Stimulated activated CD8-positive, alpha-beta memory T cell treated with anti-CD3 and anti-CD28 coated beads, Interleukin-12 subunit alpha, Interleukin-12 subunit beta, amount 100 ng/mL, for 1 hour (primary cell): ENCODE results near the gene TGFBR3L.
A peak's percentile ranks its signal among the peaks of the same experiment; 100 is the strongest.
"Not testable (repeated sequence)": the region's sequence is repeated elsewhere in the genome, so short reads cannot be mapped to it uniquely, and the experiment has no call there.

Experiments
- DNase-seq: peaks from one replicate; pipeline ENCODE4 v3.0.0-alpha.2; 2020; ENCODE audit warnings: low read depth

The TGFBR3L gene

DNA sequence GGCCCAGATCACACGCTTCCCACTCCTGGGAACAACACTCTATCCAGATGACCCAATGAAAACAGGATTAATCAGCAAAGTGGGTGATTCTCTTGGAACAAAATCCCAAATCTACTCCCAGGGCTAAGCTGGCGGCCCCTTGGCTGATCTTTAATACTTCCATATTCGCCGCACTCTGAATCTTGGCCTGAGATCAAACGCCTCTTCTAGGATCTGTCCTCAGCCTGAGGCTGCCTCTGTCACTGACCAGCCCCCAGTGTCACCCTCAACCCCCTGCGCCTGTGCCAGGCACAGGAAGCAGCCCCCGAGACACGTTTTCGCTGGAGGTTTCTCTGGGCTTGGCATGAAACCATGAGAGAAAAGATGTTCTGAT is 13.7 kb downstream of the TGFBR3L start:
- no peak for DNase-seq

DNA sequence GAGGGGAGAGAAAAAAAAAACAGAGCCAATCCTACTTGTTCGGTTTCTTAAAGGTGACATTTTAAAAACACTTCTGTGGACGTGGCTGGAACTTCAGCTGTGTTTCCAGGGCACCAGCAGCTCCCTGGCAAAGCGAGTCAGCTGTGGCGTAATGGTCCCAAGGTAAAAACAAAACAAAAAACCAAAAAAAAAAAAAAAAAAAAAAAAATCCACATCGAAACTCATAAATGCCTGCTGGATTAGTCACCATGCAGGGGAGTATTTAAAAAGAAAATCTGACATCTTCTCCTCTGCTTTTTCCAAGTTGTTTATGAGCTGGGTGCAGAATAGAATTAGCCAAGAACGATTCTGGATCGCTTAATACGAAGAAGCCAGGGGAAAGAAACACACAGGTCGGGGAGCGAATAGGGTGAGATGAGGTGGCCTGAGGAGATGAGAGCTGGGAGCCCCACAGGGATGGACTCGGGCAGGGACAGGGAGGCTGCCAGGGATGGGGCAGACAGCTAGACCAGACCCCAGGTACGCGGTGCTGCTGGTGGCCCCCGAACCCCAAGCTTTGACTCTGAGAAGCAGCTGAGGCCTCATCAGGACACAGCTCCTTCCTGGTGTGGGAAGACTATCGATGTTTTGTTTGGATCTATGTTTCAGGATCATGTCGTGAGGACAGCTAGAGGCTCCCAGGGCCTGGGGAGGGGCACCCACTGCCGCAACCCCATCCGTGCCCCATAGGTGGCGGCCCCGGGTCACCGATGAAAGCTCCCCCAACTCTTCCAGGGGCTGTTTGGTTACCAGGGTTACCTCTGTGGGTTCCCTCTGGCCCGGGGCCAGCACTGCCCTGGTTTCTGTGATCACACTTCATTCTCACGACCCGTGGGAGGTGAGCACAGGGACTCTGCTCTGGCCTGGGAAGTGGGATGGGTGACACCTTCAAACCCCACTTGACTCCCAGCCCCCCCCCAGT is 14.4 kb downstream of the TGFBR3L start:
- DNase-seq, result peak; percentile 51

DNA sequence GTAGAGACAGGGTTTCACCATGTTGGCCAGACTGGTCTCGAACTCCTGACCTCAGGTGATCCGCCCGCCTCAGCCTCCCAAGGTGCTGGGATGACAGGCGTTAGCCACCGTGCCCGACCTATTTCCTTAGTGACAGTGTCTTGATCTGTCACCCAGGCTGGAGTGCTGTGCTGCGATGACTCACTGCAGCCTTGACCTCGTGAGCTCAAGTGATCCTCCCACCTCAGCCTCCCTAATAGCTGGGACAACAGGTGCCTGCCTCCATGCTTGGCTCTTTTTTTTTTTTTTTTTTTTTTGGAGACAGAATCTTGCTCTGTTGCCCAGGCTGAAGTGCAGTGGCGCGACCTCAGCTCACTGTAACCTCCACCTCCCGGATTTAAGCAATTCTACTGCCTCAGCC is 15.4 kb downstream of the TGFBR3L start:
- not testable (repeated sequence) for DNase-seq

DNA sequence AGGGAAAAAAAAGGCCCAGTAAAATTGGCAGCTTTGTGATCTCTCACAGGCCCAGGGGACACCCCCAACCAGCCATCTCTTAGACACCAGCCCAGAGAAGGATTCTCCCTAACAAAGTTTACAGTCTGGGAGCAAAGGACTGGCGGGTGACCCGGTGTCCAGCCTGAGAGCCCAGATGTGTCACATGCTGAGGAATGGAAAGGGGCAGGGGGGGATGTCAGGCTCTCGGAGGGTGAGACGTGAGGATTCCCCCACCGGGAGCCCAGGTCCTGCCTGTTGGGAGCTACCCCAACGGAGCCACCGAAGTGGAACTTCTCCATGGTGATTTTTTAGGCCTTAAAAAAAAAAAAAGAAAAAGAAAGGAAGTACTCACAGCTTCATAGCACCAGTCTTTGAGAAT is 16.1 kb downstream of the TGFBR3L start:
- DNase-seq, result no peak

DNA sequence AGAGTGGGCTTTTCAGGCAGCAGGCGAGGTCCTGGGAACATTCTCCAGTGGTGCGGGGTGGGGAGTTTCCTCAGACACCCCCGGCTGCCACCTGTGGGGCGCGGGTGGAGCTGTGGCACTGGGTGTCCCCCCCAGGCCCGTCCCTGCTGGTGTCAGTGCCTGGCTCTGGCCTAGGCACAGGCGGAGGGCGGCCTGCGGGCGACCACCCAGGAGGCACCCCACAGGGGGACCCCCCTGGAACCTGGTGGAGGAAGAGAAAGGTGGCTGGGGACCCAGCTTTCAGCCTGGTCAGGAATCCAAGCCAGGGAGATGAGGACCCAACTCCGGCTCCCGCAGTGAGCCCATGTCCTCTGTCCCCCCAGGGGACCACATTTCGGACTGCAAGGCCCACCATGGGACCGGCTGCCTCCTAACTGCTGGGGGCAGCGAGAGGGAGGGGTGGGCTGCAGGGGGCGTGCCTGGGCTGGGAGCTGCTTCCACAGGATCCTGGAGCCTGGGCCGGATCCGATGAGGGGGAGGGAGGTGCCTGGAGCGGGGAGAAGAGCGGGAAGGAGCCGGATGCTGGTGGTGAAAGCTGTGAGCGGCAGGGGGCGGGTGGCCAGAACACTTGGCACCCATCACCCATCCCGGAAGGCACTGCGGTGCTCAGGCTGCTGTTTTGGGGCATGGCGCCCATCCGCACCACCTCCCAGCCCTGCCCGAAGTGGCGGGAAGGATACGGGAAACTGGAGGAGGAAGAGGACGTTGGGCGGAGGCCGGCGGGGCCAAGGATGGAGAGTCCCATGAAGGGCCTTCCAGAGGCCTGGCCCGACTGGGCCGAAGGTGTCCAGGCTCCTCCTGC is 16.8 kb downstream of the TGFBR3L start:
- no peak for DNase-seq

DNA sequence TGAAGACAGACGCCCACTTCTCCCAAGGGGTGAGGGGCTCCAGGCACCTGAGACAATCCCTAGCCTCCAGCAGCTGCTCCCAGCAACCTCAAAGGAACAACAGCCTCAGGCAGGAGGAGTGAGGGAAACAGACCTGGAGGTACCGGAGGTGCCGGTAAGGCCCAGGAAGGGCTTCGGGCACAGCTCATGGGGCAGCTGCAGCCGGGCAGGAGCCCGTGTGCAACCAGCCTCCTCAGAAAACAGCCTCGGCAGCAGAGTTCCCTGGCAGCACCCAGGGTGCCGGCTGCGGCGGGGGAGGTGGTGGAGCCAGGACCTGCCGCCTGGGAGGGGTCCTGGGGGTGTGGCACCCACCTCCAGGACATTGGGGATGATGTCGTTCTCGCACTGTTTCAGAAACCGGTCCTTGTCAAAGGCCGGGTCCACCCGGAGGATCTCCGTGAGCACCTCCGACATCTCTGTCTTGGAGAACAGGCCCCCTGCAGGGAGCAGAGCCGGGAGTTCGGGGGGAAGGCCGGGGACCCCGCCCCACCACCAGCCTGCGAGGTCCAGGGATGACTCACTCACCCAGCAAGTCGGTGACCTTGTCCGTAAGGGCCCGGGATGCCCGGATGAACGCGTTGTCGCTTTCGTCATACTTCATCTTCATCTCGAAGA is 17.8 kb downstream of the TGFBR3L start:
- no peak for DNase-seq

DNA sequence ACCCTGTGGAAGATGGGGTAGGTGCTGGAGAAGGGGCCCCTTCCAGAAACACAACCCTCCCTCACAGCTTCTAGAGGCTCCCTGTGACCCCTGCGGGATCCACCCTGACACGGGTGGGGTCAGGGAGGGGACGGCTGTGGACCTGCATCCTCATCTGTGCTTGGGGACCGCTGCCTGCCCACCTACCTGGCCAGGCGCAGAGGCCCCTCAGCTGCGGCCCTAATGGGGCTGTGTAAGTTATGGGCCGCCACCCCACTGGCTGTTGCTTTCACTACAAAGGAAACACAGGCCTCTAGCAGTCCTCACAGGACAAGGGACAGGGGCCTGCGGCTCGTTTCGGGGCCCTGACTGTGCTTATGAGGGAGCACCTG is 18.3 kb downstream of the TGFBR3L start:
- no peak for DNase-seq

DNA sequence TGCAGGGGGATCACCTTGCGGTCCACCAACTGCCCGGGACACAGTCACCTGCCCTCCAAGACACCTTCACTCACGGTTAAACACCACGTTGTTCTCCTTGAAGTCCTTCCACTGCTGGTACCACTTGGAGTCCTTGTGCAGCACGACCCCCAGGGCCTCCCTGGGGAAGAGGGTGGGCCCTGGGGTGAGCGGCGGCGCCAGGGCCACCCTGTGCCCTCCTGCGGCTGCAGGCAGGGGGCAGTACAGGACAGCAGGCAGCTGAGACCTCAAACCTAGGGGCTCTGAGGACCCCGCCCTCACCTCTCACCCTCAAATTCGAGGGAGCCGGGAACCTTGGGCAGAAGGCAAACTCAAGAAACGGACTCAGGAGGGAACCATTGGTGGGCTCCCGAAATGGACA is 18.8 kb downstream of the TGFBR3L start:
- DNase-seq, result no peak

DNA sequence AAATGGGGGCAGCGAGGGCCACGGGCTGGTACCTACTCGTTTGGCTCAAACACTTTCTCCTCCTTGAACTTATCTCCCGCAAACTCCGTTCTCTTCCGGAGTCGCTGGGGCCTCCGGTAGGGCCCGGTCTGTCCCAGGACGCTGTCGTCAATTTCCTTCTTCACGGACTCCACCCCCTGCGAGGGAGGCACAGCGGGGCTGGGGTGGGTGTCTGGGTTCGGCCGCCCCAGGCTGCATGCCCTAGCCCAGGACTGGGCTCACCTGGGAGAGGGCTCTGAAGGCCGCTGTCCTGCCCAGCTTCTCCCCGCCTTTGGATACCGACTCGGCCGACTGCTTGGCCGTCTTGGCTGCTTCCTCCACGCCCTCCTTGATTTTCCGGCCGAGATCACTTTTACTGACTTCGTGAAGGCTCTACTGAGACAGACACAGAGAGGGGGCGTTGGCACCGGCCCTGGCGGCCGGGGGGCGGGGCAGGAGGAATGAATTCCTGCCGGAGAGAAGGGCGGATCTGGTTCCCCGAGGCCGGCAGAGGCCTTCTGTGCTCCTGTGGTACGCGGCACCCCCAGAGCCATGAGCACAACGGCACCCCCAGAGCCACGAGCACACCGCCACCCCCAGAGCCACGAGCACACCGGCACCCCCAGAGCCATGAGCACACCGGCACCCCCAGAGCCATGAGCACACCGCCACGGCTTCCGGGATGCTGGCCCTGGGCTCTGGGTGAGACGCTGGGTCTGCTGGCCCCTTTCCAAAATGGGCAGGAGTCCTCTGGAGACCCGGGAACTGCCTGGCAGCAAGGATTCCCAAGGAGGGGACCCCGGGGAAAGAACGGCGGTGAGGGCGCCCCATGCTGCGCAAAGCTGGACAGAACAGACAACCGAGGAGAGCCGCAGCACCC is 19.4 kb downstream of the TGFBR3L start:
- no peak for DNase-seq

DNA sequence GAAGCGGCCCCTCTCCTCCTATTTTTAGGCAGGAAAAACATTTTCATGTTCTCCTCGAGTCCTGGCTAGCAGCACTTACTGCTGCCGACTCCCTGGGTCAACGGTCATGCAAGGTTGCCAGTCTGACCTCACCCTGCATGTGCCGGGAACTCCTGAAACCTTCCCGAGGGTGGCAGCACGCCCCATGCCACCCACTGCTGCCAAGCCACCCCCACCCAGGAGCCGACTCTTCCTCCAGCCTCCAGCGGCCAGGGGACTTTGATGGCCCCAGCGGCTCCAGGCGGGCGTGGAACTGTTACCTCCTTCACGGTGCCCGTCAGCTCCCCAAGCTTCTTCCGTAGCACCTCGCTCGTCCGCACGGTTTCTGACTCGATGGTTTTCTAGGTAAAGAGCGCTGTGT is 20.1 kb downstream of the TGFBR3L start:
- DNase-seq, result no peak

DNA sequence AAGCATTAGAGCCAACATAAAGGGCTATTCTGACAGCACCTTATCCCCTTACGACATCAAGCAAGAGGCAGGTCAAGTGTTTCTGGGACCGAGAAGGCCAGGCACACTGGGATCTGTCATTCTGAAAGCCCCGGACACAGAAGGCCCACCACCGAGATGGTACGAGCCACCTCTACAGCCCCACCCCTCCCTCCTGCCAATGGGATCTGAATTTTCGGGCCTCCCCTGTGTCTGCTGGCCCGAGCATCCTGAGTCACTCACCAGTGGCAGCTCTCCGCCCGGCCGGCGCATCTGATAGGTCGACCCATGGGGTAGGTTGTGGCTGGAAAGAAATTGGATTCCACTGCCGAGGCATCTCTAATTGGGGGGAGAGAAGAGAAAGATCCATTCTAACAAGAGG is 26.2 kb downstream of the TGFBR3L start:
- no peak for DNase-seq

DNA sequence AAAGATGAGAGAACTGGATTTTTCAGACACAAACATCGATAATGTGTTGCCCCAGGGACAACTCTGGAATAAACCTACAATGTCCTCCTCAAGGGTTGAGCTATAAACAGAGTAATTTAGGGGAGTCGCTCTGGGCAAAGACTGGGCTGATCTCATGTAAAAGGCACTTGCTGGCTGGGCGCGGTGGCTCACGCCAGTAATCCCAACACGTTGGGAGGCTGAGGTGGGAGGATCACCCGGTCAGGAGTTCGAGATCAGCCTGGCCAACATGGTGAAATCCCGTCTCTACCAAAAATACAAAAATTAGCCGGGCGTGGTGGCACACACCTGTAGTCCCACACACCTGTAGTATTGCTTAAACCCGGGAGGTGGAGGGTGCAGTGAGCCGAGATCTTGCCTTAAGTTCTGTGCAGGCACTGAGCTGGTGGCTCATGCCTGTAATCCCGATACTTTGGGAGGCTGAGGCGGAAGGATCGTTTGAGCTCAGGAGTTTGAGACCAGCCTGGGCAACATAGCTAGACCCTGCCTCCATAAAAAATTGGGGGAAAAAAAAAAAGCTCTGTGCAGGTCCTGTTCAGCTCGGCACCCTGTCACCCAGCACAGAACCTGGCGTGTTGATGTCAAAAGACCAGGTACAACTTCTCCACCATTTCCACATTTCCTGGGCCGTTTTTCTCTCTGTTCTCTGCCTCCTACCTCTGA is 27.4 kb downstream of the TGFBR3L start:
- no peak for DNase-seq

DNA sequence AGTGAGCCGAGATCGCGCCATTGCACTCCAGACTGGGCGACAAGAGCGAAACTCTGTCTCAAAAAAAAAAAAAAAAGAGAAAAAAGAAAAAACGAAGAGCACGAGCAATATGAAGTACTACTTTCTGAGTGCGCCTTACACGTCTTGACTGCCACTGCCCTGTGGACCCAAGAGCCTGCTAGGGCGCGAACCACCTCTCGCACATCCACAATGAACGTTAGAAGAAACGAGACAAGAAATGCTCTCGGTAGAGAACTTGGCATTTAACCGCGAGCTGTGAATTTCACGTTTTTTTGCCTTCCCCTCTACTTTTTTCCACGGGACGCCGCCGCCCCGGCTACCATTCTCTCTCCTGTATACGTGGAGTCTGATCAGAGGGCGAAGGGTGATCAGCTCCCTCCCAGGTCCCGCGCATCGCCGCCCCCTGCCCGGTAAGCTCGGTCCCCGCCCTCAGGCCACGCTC is 28.4 kb downstream of the TGFBR3L start:
- DNase-seq, result no peak

DNA sequence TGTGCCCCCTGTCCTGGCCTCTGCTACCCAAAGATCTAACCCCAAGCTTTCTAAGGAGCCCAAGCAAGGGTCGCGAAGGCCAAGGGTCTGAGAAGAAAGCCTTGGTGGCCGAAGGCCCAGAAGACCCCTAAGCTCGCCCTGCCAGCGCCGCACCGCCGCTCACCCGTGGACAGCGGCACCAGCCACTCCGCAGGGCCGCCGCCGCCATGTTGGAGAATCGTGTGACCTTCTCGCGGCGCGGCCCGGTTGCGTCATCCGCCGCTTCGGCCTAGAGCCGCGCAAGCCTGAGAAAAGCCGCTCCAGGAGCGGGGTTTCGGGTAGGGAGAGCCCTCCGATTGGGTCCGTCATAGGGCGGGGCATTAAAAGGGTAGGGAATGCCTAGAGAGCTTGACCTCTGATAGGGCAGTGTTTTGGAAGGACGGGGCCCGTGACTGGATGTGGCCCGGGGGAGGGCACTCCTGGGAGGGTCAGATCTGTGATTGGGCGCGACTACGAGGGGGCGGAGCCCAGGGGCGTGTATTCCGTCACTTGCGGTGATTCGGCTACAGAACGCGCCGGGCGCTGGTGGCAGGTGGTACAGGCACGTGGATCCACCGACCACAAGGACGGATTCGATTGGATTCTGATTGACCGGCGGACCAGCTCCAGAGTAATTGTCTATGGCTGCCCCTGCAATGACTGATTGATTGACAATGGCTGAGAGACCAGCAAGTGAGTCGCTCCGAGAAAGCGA is 29.0 kb downstream of the TGFBR3L start, which contains the start of gene TIMM44:
TSS of gene TIMM44 (minus strand) at position 223 of the 733 bp plus-strand sequence. CDS start at position 208, 15 bp downstream.
- peak; percentile 98 for DNase-seq

DNA sequence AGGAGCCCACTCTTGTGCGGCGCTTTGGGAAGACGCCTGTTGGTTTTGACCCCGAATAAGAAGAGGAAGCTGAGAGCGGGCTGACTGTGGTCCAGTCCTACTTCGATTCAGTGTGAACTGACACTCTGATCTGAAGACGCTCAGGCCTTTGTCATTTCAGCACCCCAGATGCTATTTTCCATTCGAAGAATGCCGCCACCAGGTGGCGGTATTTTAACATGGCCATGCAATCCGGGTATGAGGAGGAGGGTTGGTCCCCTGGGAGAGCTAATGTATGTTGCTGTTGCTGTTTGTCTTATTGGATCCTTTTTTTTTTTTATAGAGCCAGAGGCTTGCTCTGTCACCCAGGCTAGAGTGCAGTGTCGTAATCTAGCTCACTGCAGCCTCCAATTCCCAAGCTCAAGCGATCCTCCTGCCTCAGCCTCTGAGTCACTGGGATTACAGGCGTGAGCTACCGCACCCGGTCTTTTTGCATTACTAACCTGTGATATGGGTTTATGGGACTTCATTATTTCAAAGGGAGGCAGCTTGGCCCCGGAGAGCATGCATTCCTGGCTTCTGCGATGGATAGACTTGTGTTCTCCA is 29.6 kb downstream of the TGFBR3L start:
- peak; percentile 82 for DNase-seq

DNA sequence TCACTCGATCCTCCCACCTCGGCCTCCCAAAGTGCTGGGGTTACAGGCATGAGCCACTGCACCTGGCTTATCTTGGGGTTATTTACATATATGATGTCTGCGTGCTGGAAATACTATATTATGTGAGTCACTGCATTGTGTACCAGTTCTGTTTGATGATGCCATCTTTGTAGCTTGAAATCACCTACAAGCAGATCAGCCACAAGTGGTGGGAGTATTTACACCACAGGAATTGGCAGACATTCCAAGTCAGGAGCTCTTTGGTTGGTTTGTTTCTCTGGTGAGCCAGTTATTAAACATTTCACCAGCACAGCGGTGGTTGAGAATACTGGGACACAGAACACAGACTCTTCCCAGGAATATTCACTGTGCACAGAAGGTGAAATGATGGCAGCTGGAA is 33.3 kb downstream of the TGFBR3L start:
- DNase-seq, result no peak

DNA sequence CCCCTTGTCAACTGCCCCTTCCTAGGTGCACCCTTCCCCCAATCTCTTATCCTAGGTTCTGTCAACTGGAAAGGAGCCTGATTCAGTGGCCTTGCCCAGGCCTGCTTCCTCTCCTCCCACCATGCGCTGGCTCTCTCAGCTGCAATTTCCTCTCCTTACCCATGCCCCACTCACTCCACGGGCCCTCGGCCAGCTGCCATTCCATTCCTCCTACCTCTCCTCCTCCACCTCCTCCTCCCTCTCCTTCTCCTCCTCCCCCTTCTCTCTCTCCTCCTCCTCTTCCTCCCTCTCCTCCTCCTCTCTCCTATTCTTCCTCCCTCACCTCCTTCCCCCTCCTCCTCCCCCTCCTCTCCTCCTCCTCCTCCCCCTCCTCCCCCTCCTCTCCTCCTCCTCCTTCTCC is 38.4 kb downstream of the TGFBR3L start:
- DNase-seq, result no peak

DNA sequence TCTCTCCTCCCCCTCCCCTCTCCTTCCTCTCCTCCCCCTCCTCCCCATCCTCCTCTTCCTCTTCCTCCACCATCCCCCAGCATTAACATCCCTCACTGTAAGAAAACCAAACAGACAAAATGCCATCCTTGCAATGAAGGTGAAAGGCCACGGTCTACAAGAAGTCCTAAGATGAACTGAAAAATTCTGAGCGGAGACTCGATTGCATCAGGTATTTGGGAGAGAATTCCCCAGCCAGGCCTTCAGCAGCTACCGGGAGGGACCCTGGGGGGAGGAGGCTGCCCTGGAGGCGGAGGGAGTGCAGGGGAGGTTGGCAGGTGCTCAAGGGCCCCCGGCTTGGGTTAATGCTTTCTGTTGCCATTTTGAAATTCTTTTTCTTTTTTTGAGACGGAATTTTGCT is 38.9 kb downstream of the TGFBR3L start:
- no peak for DNase-seq

DNA sequence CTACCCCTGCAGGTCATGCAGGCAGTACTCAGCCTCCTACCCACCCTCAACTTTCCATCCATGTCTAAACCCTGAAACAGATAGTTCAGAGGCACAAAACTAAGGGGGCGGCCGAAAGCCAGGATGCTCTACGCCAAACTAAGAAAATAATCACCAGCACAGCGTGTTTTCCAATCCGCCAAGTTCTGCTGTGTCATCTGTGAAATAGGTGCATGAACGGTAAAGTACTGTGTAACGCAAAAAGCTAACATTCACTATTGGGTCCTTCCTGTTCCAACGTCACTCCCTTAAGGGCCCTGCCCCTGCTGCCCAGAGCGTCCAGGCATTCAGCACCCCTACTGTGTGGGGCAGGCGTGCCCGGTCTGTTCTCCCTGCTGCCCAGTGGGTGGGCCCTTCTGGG is 41.1 kb downstream of the TGFBR3L start:
- DNase-seq, result no peak

DNA sequence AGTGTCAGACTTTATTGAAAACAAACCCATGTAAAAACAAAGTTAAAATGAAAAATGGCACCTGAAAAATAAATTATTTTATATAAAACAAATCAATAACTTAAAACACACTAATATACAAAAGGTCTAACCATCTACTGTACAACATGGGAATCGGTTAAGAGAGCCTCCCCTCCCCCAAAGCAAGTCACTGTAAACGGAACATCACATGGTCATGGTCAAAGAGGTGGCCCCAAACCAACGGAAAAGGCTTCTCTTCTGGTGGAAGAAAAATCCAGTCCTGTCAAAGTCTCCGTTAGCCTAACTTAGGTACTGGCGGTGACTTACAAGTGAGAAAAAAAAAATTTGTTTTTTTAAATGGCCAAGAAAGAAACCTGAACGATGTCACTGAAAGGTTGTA is 44.6 kb downstream of the TGFBR3L start:
- no peak for DNase-seq
